ENCODE data around the gene TRPT1.

- TF ChIP-seq POLR2AphosphoS5 (IDR thresholded peaks at IDR 0.05; ENCODE audit: insufficient read depth in 1 of 2, low read depth in 1 of 2) (no peak), POLR2A (IDR thresholded peaks at IDR 0.05) (no peak)
- TF ChIP-seq, protein P1, sequence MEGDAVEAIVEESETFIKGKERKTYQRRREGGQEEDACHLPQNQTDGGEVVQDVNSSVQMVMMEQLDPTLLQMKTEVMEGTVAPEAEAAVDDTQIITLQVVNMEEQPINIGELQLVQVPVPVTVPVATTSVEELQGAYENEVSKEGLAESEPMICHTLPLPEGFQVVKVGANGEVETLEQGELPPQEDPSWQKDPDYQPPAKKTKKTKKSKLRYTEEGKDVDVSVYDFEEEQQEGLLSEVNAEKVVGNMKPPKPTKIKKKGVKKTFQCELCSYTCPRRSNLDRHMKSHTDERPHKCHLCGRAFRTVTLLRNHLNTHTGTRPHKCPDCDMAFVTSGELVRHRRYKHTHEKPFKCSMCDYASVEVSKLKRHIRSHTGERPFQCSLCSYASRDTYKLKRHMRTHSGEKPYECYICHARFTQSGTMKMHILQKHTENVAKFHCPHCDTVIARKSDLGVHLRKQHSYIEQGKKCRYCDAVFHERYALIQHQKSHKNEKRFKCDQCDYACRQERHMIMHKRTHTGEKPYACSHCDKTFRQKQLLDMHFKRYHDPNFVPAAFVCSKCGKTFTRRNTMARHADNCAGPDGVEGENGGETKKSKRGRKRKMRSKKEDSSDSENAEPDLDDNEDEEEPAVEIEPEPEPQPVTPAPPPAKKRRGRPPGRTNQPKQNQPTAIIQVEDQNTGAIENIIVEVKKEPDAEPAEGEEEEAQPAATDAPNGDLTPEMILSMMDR (IDR thresholded peaks at IDR 0.05), result no peak
Measured at GRCh38 chr11:64275031-64275800, 49.2 kb upstream of the TRPT1 start.
